ENCODE data around the gene FARS2. TPM values are rescaled to one million over a fixed set of nuclear protein-coding genes. Genes with fewer than 3 reads are reported as not detected.

FARS2 gene
- total and polyA plus RNA-seq, 11 donors: 11.4 to 24.6 (median 20.5) TPM

GRCh38 chr6:5405976-5406375 is 144.7 kb downstream of the FARS2 start:
- Histone ChIP-seq H3K4me1 (peaks cover 0 to 8% (median 0%) of the 10 kb centered on the region in 12 donors), H3K36me3 (no peaks in the 10 kb centered on the region), H3K27me3 (no peaks in the 10 kb centered on the region), H3K9me3 (peaks cover 0 to 13% (median 0%) of the 10 kb centered on the region in 12 donors), H3K27ac (no peak overlapping the region), H3K4me3 (no peak overlapping the region)
- no peak for TF ChIP-seq CTCF (IDR thresholded peaks at IDR 0.05)
- no peak for TF ChIP-seq POLR2A (IDR thresholded peaks at IDR 0.05)
- intact Hi-C loops (cut with DNase I): loop anchor here in 3 of 10 donors (10.0 kb wide), 2 partner anchors 191 to 351 kb away; no protein-coding TSS in a partner anchor
- 95 to 99% (median 98%) methylated on average over 4 of the region's 4 CpGs for WGBS, 4 donors
- no peak for DNase-seq
- no peak for ATAC-seq

- no peaks in the 10 kb centered on the region for H3K4me1 ChIP-seq
- no peak for TF ChIP-seq CTCF (IDR thresholded peaks at IDR 0.05)
- TF ChIP-seq POLR2A (IDR thresholded peaks at IDR 0.05): no peak
- no peaks in the 10 kb centered on the region for H3K9me3 ChIP-seq
- DNase-seq: no peak
- no peaks in the 10 kb centered on the region for H3K27me3 ChIP-seq
- H3K4me3 ChIP-seq: no peak overlapping the region
- H3K27ac ChIP-seq: no peak overlapping the region
- H3K36me3 ChIP-seq: no peaks in the 10 kb centered on the region
- no peak for ATAC-seq
- intact Hi-C loops (cut with DNase I): no loop called here
These were observed 150.1 kb downstream of the FARS2 start for GRCh38 chr6:5411414-5411813.

GRCh38 chr6:5412017-5412416 is 150.7 kb downstream of the FARS2 start:
- no peak for DNase-seq
- H3K27ac ChIP-seq: no peak overlapping the region
- no peaks in the 10 kb centered on the region for H3K9me3 ChIP-seq
- no peaks in the 10 kb centered on the region for H3K27me3 ChIP-seq
- WGBS, 4 donors: 67 to 84% (median 83%) methylated on average over 3 to 5 of the region's 5 CpGs
- no peaks in the 10 kb centered on the region for H3K36me3 ChIP-seq
- no peak for ATAC-seq
- H3K4me3 ChIP-seq: no peak overlapping the region
- TF ChIP-seq POLR2A (IDR thresholded peaks at IDR 0.05) (no peak), CTCF (IDR thresholded peaks at IDR 0.05) (no peak)
- intact Hi-C loops (cut with DNase I): no loop called here
- H3K4me1 ChIP-seq: no peaks in the 10 kb centered on the region

- Histone ChIP-seq H3K4me3 (no peak overlapping the region), H3K9me3 (peaks cover 0 to 4% (median 0%) of the 10 kb centered on the region in 12 donors), H3K27ac (no peak overlapping the region), H3K27me3 (no peaks in the 10 kb centered on the region), H3K36me3 (no peaks in the 10 kb centered on the region), H3K4me1 (no peaks in the 10 kb centered on the region)
- DNase-seq (no peak), ATAC-seq (no peak)
- intact Hi-C loops (cut with DNase I): no loop called here
- WGBS, 4 donors: 95 to 96% (median 96%) methylated on average over 7 of the region's 7 CpGs
- TF ChIP-seq CTCF (IDR thresholded peaks at IDR 0.05) (no peak), POLR2A (IDR thresholded peaks at IDR 0.05) (no peak)
These were observed 151.3 kb downstream of the FARS2 start for GRCh38 chr6:5412663-5413062.
